AG10803 (cell line): ENCODE measurements around the gene ACSF2.

Experiments used
- DNase-seq: peaks from one replicate; pipeline ENCODE4 v3.0.0; 2010; ENCODE audit warnings: low read depth
- H3K4me3 ChIP-seq: 2 replicates; pipeline ENCODE4 v1.5.1; 2011; ENCODE audit warnings: mild to moderate bottlenecking, low read length, control low read depth
- CTCF ChIP-seq: conservative IDR thresholded peaks from 2 replicates; pipeline ENCODE4 v1.5.1; 2011; ENCODE audit warnings: mild to moderate bottlenecking, low read length, control low read depth, inconsistent platforms

The ACSF2 gene

GRCh38 chr17:50386510-50386909, 39.5 kb upstream of the ACSF2 start:
- no peak overlapping the region for H3K4me3 ChIP-seq
- DNase-seq: peak; percentile 24
- TF ChIP-seq CTCF: no peak

GRCh38 chr17:50388728-50389127, 37.3 kb upstream of the ACSF2 start:
- no peak for TF ChIP-seq CTCF
- DNase-seq: no peak
- no peak overlapping the region for H3K4me3 ChIP-seq

DNA sequence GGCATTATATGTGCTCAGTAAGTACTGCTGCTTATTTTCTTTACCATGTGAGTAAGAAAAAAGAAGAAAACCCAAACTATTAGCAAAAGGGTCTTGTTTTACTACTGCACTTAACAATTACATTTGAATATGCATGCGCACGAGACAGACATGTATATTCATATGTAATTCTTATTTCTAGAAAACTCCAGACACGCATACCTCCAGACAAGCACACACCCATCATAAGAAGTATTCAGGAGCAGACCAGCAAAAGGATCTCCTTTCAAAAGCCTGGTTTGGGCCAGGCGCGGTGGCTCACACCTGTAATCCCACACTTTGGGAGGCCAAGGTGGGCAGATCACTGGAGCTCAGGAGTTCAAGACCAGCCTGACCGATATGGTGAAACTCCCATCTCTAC, 36.5 kb upstream of the ACSF2 start:
- H3K4me3 ChIP-seq: no peak overlapping the region
- DNase-seq: no peak
- no peak for TF ChIP-seq CTCF

- no peak overlapping the region for H3K4me3 ChIP-seq
- no peak for TF ChIP-seq CTCF
- no peak for DNase-seq
Measured at GRCh38 chr17:50392621-50393020, 33.4 kb upstream of the ACSF2 start.

GRCh38 chr17:50393700-50394099, 32.3 kb upstream of the ACSF2 start:
- no peak overlapping the region for H3K4me3 ChIP-seq
- no peak for TF ChIP-seq CTCF
- no peak for DNase-seq

- H3K4me3 ChIP-seq: peak overlapping the region; percentile 98
- DNase-seq: peak; percentile 14
- no peak for TF ChIP-seq CTCF
Measured at GRCh38 chr17:50394711-50395110, 31.3 kb upstream of the ACSF2 start.

DNA sequence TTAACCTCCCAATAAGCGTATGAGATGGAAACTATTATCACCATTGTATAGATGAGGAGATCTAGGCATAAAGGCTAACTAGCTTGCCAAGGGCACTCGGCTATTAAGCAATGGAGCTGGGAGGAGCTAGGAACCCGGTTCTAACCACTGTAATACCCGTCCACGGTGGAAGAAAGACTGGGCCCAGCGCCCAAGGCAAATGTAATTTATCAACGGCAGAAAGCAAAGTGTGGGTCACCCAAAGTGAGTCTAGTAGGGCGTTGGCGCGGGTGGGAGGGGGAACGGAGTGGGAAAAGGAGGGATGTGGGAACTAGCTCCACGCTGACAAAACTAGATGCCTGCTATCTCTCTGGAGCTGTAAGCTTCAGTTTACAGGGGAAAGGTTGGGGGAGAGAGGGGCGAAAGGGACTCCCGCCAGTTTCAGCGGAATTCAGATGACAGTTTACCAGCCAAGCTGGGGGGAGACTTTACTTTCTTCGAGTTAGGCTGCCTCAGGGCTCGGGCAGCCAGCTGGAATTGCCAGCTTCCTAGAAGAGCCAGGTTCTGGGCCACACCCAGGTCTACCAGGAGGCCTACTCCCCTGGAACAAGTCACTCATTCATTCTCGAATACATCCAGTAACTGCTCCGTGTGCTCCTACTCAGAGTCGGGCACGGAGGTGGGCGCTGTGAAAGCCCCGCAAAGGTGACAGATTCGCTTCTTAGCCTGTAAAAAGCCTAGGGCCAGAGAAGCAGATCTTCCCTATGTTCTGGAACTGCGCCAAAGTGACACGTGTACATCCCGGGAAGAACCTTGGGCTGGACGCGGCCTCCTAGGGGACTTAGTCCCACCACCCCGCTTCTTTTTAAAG, 29.5 kb upstream of the ACSF2 start:
- no peak for TF ChIP-seq CTCF
- H3K4me3 ChIP-seq: peak overlapping the region; percentile 98
- peak; percentile 69 for DNase-seq
